ENCODE measurements around the gene TMEM80. TPM values are rescaled to one million over a fixed set of nuclear protein-coding genes. Genes with fewer than 3 reads are reported as not detected.

TMEM80 gene
- total and polyA plus RNA-seq, 4 donors: 5.1 to 12.4 (median 8.2) TPM

- no peak for TF ChIP-seq EGR1 (IDR thresholded peaks at IDR 0.05; ENCODE audit: low read depth in 2 of 2)
- TF ChIP-seq YY1 (IDR thresholded peaks at IDR 0.05): no peak
- TF ChIP-seq RAD21 (IDR thresholded peaks at IDR 0.05): no peak
- TF ChIP-seq FOXA2 (IDR thresholded peaks at IDR 0.05): no peak
- no peak for TF ChIP-seq TAF1 (conservative IDR thresholded peaks at IDR 0.05)
- TF ChIP-seq MAX (IDR thresholded peaks at IDR 0.05): no peak
- no peak for TF ChIP-seq CTCF (IDR thresholded peaks at IDR 0.05; ENCODE audit: low read depth, low read length, missing input control)
- H3K4me1 ChIP-seq (ENCODE audit: control insufficient read depth in 4 of 4, insufficient read depth in 4 of 4, low read length in 3 of 4): peaks cover 13 to 63% (median 52%) of the 10 kb centered on the region in 4 donors
- H3K27ac ChIP-seq (ENCODE audit: low read depth in 1 of 2, low read length in 2 of 2): peak overlapping the region; percentile 51 to 63
- no peak for DNase-seq (ENCODE audit: low spot score)
- no peak overlapping the region for H3K9ac ChIP-seq (ENCODE audit: low read depth in 1 of 2, low read length in 2 of 2)
- H3K36me3 ChIP-seq (ENCODE audit: control insufficient read depth in 4 of 4, insufficient read depth in 3 of 4, low read depth in 1 of 4, low read length in 3 of 4): peaks cover 0 to 5% (median 2%) of the 10 kb centered on the region in 4 donors
- H3K9me3 ChIP-seq (ENCODE audit: control insufficient read depth in 4 of 4, low read length in 3 of 4): no peaks in the 10 kb centered on the region
- H3K4me3 ChIP-seq (ENCODE audit: low read depth in 1 of 3, low read length in 3 of 3): no peak overlapping the region
- 68% methylated on average over 7 of the region's 7 CpGs for whole genome bisulfite sequencing
- H3K27me3 ChIP-seq (ENCODE audit: control insufficient read depth in 4 of 4, insufficient read depth in 4 of 4, low read length in 3 of 4): no peaks in the 10 kb centered on the region
Measured at GRCh38 chr11:656866-657265, 38.8 kb upstream of the TMEM80 start.

GRCh38 chr11:657691-658126, 37.9 kb upstream of the TMEM80 start:
- no peak overlapping the region for H3K4me3 ChIP-seq (ENCODE audit: low read depth in 1 of 3, low read length in 3 of 3)
- no peaks in the 10 kb centered on the region for H3K9me3 ChIP-seq (ENCODE audit: control insufficient read depth in 4 of 4, low read length in 3 of 4)
- H3K27me3 ChIP-seq (ENCODE audit: control insufficient read depth in 4 of 4, insufficient read depth in 4 of 4, low read length in 3 of 4): no peaks in the 10 kb centered on the region
- H3K36me3 ChIP-seq (ENCODE audit: control insufficient read depth in 4 of 4, insufficient read depth in 3 of 4, low read depth in 1 of 4, low read length in 3 of 4): peaks cover 0 to 5% (median 2%) of the 10 kb centered on the region in 4 donors
- 35% methylated on average over 14 of the region's 14 CpGs for WGBS
- no peak for DNase-seq (ENCODE audit: low spot score)
- H3K4me1 ChIP-seq (ENCODE audit: control insufficient read depth in 4 of 4, insufficient read depth in 4 of 4, low read length in 3 of 4): peaks cover 13 to 67% (median 55%) of the 10 kb centered on the region in 4 donors
- TF ChIP-seq ATF3 (IDR thresholded peaks at IDR 0.05) (no peak), REST (IDR thresholded peaks at IDR 0.05) (peak; percentile 78), JUND (IDR thresholded peaks at IDR 0.05) (peak; percentile 51 to 62), EGR1 (IDR thresholded peaks at IDR 0.05; ENCODE audit: low read depth in 2 of 2) (peak in 1 of 2 donors; percentile 62), RXRA (IDR thresholded peaks at IDR 0.05) (peak; percentile 96 to 97), FOXA1 (IDR thresholded peaks at IDR 0.05) (no peak), RAD21 (IDR thresholded peaks at IDR 0.05) (peak; percentile 47 to 52), CTCF (IDR thresholded peaks at IDR 0.05; ENCODE audit: low read depth, low read length, missing input control) (no peak), TAF1 (conservative IDR thresholded peaks at IDR 0.05) (no peak), FOXA2 (IDR thresholded peaks at IDR 0.05) (no peak), YY1 (IDR thresholded peaks at IDR 0.05) (peak; percentile 82), GABPA (IDR thresholded peaks at IDR 0.05 in 1 of 2, conservative IDR thresholded peaks at IDR 0.05 in 1 of 2) (peak in 1 of 2 donors; percentile 39), NR2F2 (IDR thresholded peaks at IDR 0.05) (peak; percentile 57), ZBTB33 (IDR thresholded peaks at IDR 0.05) (no peak), MAX (IDR thresholded peaks at IDR 0.05) (peak; percentile 84), HNF4A (conservative IDR thresholded peaks at IDR 0.05) (peak; percentile 99), SP1 (IDR thresholded peaks at IDR 0.05) (peak; percentile 99), HNF4G (IDR thresholded peaks at IDR 0.05) (peak; percentile 99)
- H3K9ac ChIP-seq (ENCODE audit: low read depth in 1 of 2, low read length in 2 of 2): no peak overlapping the region
- H3K27ac ChIP-seq (ENCODE audit: low read depth in 1 of 2, low read length in 2 of 2): peak overlapping the region; percentile 51 to 63

All from liver (tissue), 9 donors.